H4 (cell line): Measurements from ENCODE around the gene TMPRSS3. TPM values are rescaled to one million over a fixed set of nuclear protein-coding genes. Genes with fewer than 3 reads are reported as not detected.
A peak's percentile ranks its signal among the peaks of the same experiment; 100 is the strongest.

Source experiments
- DNase-seq: peaks from one replicate; pipeline ENCODE4 v3.0.0-alpha.2; 2015; ENCODE audit warnings: low spot score
- total RNA-seq: library from RNA; depleted of rRNA; stranded (reverse); fragments of >200 nt; shearing (Covaris generic); gene quantifications from 2 replicates; pipeline ENCODE4 v1.2.3, GENCODE V29; 2014; rRNA removed

The TMPRSS3 gene
- total RNA-seq, 1 experiment from 2014 or later = 6.9 TPM

DNA sequence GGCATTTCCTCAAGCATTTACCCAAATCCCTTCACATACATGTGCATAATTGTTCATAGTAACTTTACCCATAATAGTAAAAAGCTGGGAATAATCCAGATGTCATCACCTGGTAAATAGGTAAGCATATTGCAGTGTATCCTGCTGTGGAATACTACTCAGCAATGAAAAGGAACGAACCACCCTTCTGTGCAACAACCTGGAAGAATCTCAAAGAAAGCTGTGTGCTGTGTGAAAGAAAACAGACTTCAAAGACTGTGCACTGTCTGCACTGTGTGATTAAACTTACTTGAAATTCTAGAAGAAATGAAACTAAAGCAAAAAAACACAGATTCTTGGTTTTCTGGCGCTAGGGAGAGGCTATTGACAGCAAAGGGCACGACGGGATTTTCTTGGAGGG is 58.6 kb downstream of the TMPRSS3 start:
- DNase-seq = no peak

- peak; percentile 76 for DNase-seq
Measured at GRCh38 chr21:42336054-42336453, 59.8 kb downstream of the TMPRSS3 start.

DNA sequence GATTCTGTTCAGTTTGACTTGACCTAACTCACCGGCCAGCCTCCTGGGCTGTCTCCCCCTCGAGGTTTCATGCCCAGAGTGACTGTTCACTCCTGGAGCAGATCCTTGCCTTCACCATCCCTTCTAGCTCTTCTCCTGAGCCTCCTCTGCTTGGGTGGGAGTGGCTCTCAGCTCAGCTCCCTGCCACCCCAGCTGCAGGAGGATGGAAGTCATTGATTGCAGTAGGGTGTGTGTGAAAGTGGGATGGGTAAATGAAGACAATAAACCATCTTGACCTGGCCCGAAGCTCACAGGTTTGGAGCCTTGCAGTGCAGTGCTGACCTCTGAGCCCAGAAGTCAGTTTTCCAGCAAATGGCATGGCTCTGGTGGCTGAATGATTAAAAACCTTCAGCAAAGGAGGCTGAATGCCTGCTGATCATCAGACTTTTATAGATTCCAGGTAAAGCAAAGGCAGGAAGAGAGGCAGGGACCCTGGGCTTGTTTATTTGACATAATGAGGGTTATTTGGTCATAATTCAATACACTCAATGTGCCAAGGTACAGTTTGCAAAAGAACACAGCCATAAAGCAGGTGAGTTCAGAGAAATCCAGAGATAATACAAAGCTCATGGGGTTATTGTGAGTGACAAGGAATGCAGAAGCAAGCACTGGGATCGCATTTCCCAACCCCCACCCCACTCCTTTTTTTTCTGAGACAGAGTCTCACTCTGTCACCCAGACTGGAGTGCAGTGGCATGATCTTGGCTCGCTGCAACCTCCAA is 63.1 kb downstream of the TMPRSS3 start:
- no peak for DNase-seq

DNA sequence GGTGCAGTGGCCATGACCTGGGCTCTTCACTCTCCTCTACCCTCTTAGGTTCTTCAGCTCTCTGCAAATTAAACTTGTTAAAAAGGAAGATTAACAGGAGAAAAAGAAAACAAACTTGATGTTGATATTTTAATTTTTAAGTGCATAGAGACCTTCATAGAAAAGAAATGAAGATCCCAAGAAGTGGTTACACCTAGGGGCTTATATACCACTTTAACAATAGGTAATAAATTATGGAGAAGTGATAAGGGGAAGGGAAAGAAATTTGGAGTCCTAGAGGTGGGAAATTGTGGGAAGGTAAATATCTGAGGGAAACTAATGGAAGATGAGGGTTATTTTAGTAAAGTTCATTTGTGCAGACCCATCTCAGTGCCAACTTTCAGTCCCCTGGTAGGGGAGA is 64.2 kb downstream of the TMPRSS3 start:
- DNase-seq = no peak

DNA sequence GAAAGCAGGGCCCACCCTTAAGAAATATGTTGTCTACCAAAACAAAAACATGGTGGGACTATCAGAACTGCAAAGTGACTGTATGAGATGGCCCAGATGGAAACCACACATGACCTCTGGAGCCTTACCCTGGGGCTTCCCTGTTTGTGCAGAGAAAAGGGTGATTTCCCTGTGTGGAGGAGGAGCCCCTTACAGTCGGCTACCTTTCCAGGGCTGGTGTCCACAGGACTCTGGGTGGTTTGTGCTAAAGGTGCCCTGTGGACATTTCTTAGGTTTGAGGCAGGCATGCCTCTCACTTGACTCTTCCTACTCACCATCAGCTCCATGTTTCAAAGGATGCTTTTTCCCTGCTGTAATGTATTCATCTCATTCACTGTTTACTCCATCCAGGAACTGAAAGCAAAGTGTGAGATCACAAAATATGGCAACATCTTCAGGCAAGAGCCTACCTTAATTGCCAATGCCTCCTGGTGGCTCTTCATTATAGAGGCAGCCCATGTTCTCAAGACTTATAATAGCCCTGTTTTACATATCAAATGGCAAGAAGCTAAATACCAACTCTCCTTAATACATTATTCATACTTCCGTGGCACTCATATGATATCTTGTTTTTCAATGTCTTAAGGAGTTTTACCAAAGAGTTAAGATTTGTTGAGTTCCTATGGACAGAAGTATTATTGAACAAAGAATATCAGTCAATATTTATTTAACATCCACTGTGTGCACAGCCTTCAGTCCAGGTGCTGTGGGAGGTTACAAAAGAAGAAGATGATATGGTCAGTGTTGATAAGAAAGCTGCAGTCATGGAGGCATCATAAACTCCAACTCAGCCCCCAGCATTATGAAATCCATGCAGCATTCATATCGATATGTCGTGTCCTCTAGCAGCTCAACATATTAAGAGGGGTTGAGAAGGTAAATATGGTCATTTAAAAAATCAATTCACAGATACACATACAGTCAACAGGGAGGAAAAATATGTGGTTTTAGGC is 65.2 kb downstream of the TMPRSS3 start:
- no peak for DNase-seq

DNA sequence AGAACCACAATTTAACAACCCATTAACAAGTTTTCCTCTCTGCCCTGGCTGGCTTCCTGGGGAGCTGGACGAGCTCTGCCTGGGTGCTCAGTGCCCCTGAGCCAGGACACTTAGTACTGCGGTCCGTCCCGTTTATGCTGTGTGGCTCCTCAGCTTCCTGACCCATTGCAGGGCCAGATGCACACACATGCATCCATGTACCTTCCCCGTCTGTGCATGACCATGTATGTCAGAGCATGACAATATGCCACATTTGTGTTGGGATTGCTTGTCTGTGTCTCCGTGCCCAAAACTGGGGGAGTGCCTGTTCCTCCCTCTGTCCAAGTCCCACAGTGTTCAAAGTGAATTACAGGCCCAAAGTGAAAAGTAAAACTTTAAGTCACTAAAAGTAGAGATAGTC is 71.0 kb downstream of the TMPRSS3 start:
- no peak for DNase-seq

Other genes starting within 250 kb of the TMPRSS3 start
- gene ABCG1, start 176.9 kb downstream of the TMPRSS3 start, total RNA-seq = 7.8 and 9.0 TPM in 2 replicates
- gene TFF3, start 80.6 kb downstream of the TMPRSS3 start, total RNA-seq = not detected in 2 replicates
- not detected in 2 replicates for gene TFF2, start 45.1 kb downstream of the TMPRSS3 start, total RNA-seq
- gene TFF1, start 29.5 kb downstream of the TMPRSS3 start, total RNA-seq = not detected in 2 replicates
- gene UBASH3A, start 7.8 kb upstream of the TMPRSS3 start, total RNA-seq = not detected in 2 replicates
- gene RSPH1, start 100.2 kb upstream of the TMPRSS3 start, total RNA-seq = not detected in 2 replicates
- gene SLC37A1, start 117.8 kb upstream of the TMPRSS3 start, total RNA-seq = 6.7 and 9.2 TPM in 2 replicates